Gastrocnemius medialis (tissue), 4 donors: Measurements from ENCODE around the gene EIF3D.
A peak's percentile ranks its signal among the peaks of the same experiment; 100 is the strongest.

Experiments
- CTCF ChIP-seq, 5 experiments: fragments of 450-650 bp in 3 of 5; fragments of 200-600 bp in 2 of 5; sonication (generic) in 2 of 5; IDR thresholded peaks in 4 of 5; conservative IDR thresholded peaks in 1 of 5; 1 replicate in 4 of 5; 2 replicates in 1 of 5; pipeline ENCODE4 v1.5.1; 2016 to 2019; ENCODE audit warnings: antibody characterized with exemption in 5 of 5, mild to moderate bottlenecking in 3 of 5, moderate library complexity in 3 of 5
- POLR2A ChIP-seq, 2 donors: fragments of 450-650 bp; IDR thresholded peaks; one replicate each; pipeline ENCODE4 v1.6.1; 2017; ENCODE audit warnings: antibody characterized with exemption in 2 of 2, mild to moderate bottlenecking in 2 of 2, moderate library complexity in 2 of 2

GRCh38 chr22:36536717-36537116, 7.8 kb upstream of the EIF3D start:
- TF ChIP-seq CTCF (IDR thresholded peaks at IDR 0.05 in 4 of 5, conservative IDR thresholded peaks at IDR 0.05 in 1 of 5) (no peak), POLR2A (IDR thresholded peaks at IDR 0.05) (peak in 1 of 2 donors; percentile 19)
